HUES48 (cell line): Measurements from ENCODE around the gene SCFD2.

Experiments used
- H3K27ac ChIP-seq: one replicate; pipeline ENCODE4 v1.7.0; 2013; ENCODE audit warnings: low read depth, low read length, inconsistent platforms
- H3K27me3 ChIP-seq: 2 replicates; pipeline ENCODE4 v1.6.1; 2013; ENCODE audit warnings: mild to moderate bottlenecking, low read length; ENCODE audit not compliant: control insufficient read depth, insufficient read depth
- H3K36me3 ChIP-seq: 2 replicates; pipeline ENCODE4 v1.6.1; 2013; ENCODE audit warnings: low read length; ENCODE audit not compliant: control insufficient read depth, insufficient read depth
- H3K4me1 ChIP-seq: 2 replicates; pipeline ENCODE4 v1.6.1; 2013; ENCODE audit warnings: mild to moderate bottlenecking, low read length; ENCODE audit not compliant: control insufficient read depth, insufficient read depth
- H3K4me3 ChIP-seq: 2 replicates; pipeline ENCODE4 v1.5.1; 2013; ENCODE audit warnings: mild to moderate bottlenecking, low read depth, low read length
- H3K9ac ChIP-seq: 2 replicates; pipeline ENCODE4 v1.6.1; 2013; ENCODE audit warnings: mild to moderate bottlenecking, low read depth, low read length, moderate library complexity
- H3K9me3 ChIP-seq: 2 replicates; pipeline ENCODE4 v1.6.1; 2013; ENCODE audit warnings: low read length; ENCODE audit not compliant: control insufficient read depth, insufficient read depth

The SCFD2 gene

DNA sequence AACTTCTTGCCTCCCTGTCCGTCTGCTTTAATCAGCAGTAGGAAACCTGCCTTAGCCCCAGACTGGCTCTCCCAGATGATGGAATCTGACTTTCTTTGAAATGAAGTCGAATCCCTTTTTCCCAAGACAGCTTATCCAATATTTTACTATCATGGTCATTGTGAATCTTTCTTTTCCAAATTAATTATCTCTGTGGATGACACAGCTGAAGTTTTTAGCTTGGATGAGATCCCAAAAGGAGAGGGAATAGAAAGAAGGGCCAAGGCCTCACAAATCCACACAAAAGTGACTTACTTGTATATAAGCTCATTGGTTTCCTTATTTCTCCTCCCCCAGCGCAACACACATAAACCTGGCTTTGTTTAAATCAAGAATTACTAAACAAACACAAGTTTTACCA, 403.1 kb downstream of the SCFD2 start:
- no peaks in the 10 kb centered on the region for H3K36me3 ChIP-seq
- no peak overlapping the region for H3K27ac ChIP-seq
- no peaks in the 10 kb centered on the region for H3K27me3 ChIP-seq
- H3K4me3 ChIP-seq: no peak overlapping the region
- H3K4me1 ChIP-seq: no peaks in the 10 kb centered on the region
- H3K9me3 ChIP-seq: no peaks in the 10 kb centered on the region
- no peak overlapping the region for H3K9ac ChIP-seq

- Histone ChIP-seq H3K4me1 (no peaks in the 10 kb centered on the region), H3K4me3 (no peak overlapping the region), H3K27ac (no peak overlapping the region), H3K36me3 (no peaks in the 10 kb centered on the region), H3K9ac (no peak overlapping the region), H3K9me3 (no peaks in the 10 kb centered on the region), H3K27me3 (no peaks in the 10 kb centered on the region)
Observed at GRCh38 chr4:52961666-52962412, 404.0 kb downstream of the SCFD2 start.

DNA sequence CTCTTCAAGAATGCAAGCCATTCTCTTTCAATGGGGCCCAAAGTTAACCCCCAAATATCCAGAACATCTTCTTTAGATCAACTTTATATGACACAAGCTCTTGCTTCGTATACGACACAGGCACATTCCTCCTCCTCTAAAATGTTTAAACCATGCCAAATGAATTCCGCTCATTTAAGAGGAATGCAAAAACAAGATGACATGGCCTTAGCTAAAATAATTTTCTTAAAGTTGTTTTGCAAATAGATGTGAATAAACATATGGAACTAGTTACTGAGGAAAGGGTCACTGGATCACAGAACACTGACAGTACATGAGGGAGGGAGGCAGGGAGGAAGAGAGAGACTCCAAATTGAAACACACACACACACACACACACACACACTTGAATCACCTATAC, 406.3 kb downstream of the SCFD2 start:
- H3K27ac ChIP-seq: no peak overlapping the region
- H3K9me3 ChIP-seq: no peaks in the 10 kb centered on the region
- H3K36me3 ChIP-seq: no peaks in the 10 kb centered on the region
- H3K27me3 ChIP-seq: no peaks in the 10 kb centered on the region
- no peak overlapping the region for H3K4me3 ChIP-seq
- no peak overlapping the region for H3K9ac ChIP-seq
- H3K4me1 ChIP-seq: no peaks in the 10 kb centered on the region

DNA sequence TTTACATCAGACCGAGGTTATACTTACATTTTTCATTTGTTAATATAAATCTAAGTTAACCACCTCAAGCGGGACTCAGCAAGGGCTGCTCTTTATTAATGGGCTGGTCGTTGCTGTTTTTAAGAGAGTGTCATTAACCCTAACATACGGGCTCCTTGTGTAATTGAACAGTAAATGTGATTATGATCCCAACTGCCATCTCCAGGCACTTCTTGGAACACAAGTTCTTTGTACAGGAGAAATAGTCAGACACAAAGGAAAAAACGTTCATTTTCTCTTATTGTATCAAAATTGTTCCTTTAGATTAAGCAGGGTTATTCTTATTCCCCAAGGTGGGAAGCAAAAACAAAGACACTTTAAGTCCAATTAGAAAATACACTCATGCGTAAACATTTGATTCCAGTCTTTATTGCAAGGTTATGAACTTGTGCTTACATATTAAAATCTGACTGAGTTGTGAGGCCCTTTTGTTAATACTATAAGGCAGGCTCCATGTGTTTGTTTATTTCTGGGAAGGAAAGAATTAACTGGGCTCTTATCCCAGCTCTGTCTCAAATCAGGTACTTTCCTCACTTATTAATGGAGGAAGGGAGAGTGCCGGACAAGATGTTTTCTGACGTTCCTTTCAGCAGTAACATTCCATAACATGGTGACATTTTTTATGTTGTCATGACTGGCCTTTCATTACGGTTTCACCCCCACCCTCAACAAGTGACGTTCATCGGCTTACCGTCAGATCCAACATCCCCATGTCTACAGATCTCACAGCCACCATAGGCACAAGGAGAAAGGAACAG, 407.8 kb downstream of the SCFD2 start:
- H3K36me3 ChIP-seq: no peaks in the 10 kb centered on the region
- no peak overlapping the region for H3K4me3 ChIP-seq
- no peaks in the 10 kb centered on the region for H3K27me3 ChIP-seq
- no peaks in the 10 kb centered on the region for H3K9me3 ChIP-seq
- no peak overlapping the region for H3K9ac ChIP-seq
- H3K4me1 ChIP-seq: no peaks in the 10 kb centered on the region
- no peak overlapping the region for H3K27ac ChIP-seq

DNA sequence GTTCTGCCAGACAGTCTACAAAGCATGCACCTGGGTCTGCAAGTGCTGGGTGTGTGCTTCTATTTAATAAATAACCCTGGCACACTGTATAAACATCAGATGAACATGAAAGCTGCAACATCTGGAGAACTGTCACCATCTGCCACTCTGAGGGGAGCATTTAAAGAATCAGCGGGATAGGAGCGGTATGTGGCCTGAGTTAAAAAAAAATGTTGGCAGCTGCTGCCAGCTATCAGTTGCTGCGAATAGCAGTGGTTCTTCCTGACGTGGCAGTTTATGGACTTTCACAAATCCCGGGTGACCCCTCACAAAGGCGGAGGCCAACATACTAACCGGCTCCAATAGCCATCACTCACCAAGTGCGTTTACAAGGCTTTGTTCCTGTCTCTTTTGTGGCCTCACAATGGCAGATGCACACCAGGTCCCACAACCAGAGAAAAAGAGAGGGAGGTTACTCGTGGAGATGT, 408.6 kb downstream of the SCFD2 start:
- no peak overlapping the region for H3K4me3 ChIP-seq

DNA sequence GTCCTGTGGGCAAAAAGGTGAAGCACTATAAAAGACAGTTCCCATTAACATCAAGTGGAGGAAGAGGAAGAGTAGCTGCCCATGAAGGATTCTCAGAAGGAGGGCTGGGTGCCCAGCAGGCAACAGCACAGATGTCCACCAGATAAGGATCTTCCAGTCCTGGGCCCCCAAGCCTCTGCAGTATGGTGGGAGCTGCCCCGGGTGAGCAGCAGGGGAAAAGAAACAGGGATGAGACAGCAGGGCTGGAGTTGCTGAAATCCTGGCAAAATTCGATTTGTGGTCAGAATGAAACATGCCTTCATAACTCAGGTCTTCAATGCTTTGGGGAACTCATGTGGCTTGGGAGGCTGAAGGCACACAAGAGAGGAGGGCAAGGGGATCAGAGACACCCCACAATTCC, 409.2 kb downstream of the SCFD2 start:
- no peaks in the 10 kb centered on the region for H3K27me3 ChIP-seq
- H3K4me1 ChIP-seq: no peaks in the 10 kb centered on the region
- no peaks in the 10 kb centered on the region for H3K36me3 ChIP-seq
- no peak overlapping the region for H3K9ac ChIP-seq
- no peak overlapping the region for H3K4me3 ChIP-seq
- no peak overlapping the region for H3K27ac ChIP-seq
- no peaks in the 10 kb centered on the region for H3K9me3 ChIP-seq

More for the DNA sequence above, 408.6 kb downstream of the SCFD2 start:
- no peak overlapping the region for H3K9ac ChIP-seq
- no peaks in the 10 kb centered on the region for H3K27me3 ChIP-seq
- H3K27ac ChIP-seq: no peak overlapping the region
- H3K4me1 ChIP-seq: no peaks in the 10 kb centered on the region
- no peaks in the 10 kb centered on the region for H3K36me3 ChIP-seq
- H3K9me3 ChIP-seq: no peaks in the 10 kb centered on the region

- no peaks in the 10 kb centered on the region for H3K27me3 ChIP-seq
- no peak overlapping the region for H3K4me3 ChIP-seq
- 0 out of 2 replicates have a peak, but pooled peaks cover 6% of the 10 kb centered on the region for H3K4me1 ChIP-seq
- H3K27ac ChIP-seq: no peak overlapping the region
- H3K9me3 ChIP-seq: no peaks in the 10 kb centered on the region
- no peak overlapping the region for H3K9ac ChIP-seq
- no peaks in the 10 kb centered on the region for H3K36me3 ChIP-seq
Observed at GRCh38 chr4:52954560-52955170, 411.2 kb downstream of the SCFD2 start.

DNA sequence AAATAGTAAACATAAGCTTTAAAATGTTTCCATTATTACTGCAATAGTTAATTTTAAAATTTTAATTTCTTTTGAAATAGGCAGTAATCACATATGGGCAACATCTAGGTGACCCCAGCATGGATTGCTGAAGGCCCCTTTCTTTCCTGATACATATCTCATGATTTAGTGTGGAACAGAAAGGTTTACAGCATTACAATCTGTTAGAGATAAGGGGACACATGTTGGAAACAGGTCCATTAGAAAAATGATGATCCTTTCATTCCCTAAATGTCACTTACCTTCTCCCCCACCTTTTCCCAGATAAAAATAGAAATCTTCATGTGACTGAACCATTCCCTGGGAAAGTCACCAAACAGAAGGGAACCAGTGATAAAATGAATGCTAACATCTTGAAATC, 413.3 kb downstream of the SCFD2 start:
- Histone ChIP-seq H3K27ac (no peak overlapping the region), H3K36me3 (no peaks in the 10 kb centered on the region), H3K9me3 (no peaks in the 10 kb centered on the region)

GRCh38 chr4:52951016-52951415, 414.8 kb downstream of the SCFD2 start:
- H3K27me3 ChIP-seq: no peaks in the 10 kb centered on the region
- no peaks in the 10 kb centered on the region for H3K9me3 ChIP-seq
- no peaks in the 10 kb centered on the region for H3K36me3 ChIP-seq
- no peak overlapping the region for H3K4me3 ChIP-seq
- H3K4me1 ChIP-seq: peaks cover 15% of the 10 kb centered on the region; the same call in 1 of the 2 replicates
- H3K9ac ChIP-seq: no peak overlapping the region
- H3K27ac ChIP-seq: no peak overlapping the region

More for the DNA sequence above, 413.3 kb downstream of the SCFD2 start:
- Histone ChIP-seq H3K9ac (no peak overlapping the region), H3K27me3 (no peaks in the 10 kb centered on the region), H3K4me3 (no peak overlapping the region), H3K4me1 (peaks cover 11% of the 10 kb centered on the region; the same call in 1 of the 2 replicates)

DNA sequence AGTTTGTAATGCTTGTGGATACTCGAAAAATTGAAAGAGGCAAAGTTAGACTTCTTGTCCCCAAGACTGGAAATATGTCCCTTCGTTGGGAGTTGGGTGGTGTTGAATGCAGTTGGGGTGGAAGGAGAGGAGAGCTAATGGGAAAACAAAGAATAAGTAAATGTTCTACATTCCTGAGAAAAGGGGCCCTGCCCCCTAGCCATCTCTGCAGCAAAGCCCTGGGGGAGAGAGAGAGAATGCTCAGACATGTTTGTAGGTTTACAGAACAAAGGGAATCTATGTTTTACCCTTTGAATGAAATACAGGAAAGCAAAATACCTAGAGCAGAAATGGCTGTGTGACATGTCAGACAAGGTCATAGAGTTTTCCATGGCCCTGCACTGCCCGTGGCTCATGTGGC, 415.6 kb downstream of the SCFD2 start:
- H3K4me1 ChIP-seq: peaks cover 15% of the 10 kb centered on the region; the same call in 1 of the 2 replicates
- no peaks in the 10 kb centered on the region for H3K36me3 ChIP-seq
- H3K9ac ChIP-seq: no peak overlapping the region
- H3K27me3 ChIP-seq: no peaks in the 10 kb centered on the region
- H3K9me3 ChIP-seq: no peaks in the 10 kb centered on the region
- no peak overlapping the region for H3K27ac ChIP-seq
- no peak overlapping the region for H3K4me3 ChIP-seq

DNA sequence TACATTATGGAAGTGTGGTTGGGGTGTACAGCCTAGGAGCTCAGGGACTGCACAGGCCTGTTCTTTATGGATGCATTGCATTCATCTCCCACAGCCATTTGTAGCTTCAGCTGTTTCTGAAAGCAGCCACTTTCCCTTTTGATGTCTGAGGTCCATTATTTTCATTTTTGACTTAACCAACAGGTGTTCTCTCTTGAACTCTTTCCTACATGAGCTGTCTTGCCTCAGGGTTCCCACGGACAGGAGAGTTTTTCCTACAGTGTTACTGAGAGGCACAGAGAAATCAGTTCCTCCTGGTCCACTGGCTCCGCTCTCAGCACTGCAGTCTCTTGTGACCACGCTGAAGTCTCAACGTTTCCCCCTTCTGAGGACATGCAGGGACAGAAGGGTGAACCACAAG, 416.5 kb downstream of the SCFD2 start:
- H3K4me3 ChIP-seq: no peak overlapping the region
- H3K27ac ChIP-seq: no peak overlapping the region
- H3K9me3 ChIP-seq: no peaks in the 10 kb centered on the region
- H3K36me3 ChIP-seq: no peaks in the 10 kb centered on the region
- H3K4me1 ChIP-seq: peaks cover 15% of the 10 kb centered on the region; the same call in 1 of the 2 replicates
- no peaks in the 10 kb centered on the region for H3K27me3 ChIP-seq
- no peak overlapping the region for H3K9ac ChIP-seq
